GM21786 (cell line): Measurements from ENCODE around the gene ARL14.

ENCODE experiments used
- ATAC-seq: cut with Tn5 transposase; IDR thresholded peaks from one replicate; pipeline ENCODE4 v1.9.1; 2021; ENCODE audit not compliant: unreplicated experiment

ARL14 gene

GRCh38 chr3:160719710-160720109 is 42.8 kb downstream of the ARL14 start:
- ATAC-seq: no peak

GRCh38 chr3:160720123-160720746 is 43.3 kb downstream of the ARL14 start:
- ATAC-seq: no peak

DNA sequence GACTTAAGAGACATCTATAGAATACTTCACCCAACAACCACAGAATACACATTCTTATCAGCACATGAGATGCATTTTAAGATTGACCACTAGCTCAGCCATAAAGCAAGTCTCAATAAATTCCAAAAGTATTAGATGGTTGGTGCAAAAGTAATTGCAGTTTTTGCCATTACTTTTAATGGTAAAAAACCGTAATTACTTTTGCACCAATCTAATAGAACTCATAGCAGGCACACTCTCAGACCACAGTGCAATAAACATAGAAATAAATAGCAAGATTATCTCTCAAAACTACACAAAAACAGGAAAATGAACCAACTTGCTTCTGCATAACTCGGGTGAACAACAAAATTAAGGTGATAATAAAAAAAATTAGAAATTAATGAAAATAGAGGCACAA is 45.4 kb downstream of the ARL14 start:
- ATAC-seq: no peak

DNA sequence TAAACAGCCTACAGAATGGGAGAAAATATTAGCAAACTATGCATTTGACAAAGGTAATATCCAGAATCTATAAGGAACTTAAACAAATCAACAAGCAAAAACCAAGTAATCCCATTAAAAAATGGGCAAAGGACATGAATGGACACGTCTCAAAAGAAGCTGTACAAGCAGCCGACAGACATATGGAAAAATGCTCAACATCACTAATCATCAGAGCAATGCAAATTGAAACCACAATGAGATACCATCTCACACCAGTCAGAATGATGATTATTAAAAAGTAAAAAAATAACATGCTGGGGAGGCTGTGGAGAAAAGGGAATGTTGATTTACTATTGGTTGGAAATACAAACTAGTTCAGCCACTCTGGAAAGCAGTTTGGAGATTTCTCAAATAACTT is 48.4 kb downstream of the ARL14 start:
- ATAC-seq: no peak
